NCI-H2171 treated with DMSO at 0.1 percent for 48 hours (cell line): Measurements from ENCODE around the gene LRRC75B.
"Not testable (repeated sequence)": the region's sequence is repeated elsewhere in the genome, so short reads cannot be mapped to it uniquely, and the experiment has no call there.

Source experiments
- DNase-seq: peaks from one replicate; lab custom pipeline; 2025; lab: John Stamatoyannopoulos, UW

LRRC75B gene

DNA sequence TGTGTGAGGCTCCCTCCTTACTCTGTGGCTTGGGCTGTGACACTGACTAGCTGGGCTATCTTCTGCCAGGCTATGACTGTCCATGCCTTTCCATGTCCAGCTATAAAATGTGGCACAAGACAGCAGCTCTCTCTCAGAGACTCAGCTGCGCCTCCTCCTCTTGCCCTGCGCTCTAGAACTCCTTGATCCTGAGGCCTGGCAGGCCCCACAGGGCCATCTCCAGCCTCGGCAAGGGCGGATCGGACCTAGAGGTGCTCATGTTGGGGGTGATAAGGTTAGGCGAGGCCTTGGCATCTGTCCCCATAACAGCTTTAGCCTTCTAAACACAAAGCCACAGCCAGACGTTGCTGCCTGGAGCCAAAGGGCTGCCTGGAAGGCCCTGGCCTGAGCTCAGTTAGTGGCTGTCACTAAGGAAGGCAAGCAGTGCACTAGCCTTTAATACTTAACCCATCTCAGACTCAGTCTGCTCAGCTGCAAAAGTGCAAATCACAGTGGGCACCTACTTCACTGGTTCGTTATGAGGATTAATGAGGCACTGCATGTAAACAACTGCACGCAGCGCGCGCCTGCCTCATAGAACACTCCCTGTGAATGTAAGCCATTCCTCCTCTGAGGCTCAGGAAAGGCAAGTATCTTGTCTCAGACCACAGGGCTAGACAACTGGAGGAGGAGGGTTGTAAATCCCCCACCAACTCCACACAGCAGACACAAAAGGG is 39.1 kb downstream of the LRRC75B start:
- no peak for DNase-seq

DNA sequence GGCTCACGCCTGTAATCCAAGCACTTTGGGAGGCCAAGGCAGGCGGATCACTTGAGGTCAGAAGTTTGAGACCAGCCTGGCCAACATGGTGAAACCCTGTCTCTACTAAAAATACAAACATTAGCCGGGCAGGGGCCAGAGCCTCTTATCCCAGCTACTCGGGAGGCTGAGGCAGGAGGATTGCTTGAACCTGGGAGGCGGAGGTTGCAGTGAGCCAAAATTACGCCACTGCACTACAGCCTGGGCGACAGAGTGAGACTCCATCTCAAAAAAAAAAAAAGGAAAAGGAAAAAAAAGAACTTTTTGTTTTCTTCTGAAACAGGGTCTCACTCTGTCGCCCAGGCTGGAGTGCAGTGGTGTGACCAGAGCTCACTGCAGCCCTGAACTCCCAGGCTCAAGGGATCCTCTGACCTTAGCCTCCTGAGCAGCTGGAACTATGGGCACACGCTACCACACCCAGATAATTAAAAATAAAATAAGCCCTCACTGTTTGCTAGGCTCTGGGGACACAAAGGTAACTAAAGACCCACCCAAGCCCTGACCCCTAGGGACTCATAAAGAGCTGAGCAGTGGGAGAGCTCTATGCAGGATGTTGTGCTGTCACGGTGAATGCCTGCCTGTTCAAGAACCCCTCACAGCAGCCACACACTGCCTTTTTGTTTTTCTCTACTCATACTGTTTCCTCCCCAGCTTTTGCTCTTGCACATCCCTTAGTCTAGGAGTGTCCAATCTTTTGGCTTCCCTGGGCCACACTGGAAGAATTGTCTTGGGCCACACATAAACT is 40.2 kb downstream of the LRRC75B start:
- not testable (repeated sequence) for DNase-seq

DNA sequence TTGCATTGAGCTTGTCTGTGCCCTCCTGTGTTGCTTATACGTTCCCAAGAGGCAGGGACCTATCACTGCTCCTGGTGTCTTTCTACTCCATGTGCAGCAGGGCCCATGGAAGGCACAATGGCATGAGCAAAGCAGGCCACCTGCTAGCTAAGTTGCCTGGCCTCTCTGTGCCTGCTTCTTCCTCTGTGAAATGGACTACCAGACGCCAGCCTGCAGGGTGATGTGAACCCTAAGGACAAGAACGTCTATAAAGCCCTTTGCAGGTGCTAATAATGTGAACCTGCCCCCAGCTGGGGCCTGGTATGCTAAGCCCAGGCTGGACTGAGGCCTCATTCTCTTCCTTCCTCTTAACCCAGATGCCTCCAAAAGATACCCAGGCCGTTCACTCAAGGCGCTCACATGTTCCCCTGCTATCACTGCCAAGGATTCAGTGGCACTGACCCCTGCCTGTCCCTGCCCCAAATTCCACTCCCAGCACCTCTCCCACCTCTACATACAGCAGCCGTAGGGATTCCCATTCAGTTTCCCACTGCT is 41.9 kb downstream of the LRRC75B start:
- DNase-seq: no peak

DNA sequence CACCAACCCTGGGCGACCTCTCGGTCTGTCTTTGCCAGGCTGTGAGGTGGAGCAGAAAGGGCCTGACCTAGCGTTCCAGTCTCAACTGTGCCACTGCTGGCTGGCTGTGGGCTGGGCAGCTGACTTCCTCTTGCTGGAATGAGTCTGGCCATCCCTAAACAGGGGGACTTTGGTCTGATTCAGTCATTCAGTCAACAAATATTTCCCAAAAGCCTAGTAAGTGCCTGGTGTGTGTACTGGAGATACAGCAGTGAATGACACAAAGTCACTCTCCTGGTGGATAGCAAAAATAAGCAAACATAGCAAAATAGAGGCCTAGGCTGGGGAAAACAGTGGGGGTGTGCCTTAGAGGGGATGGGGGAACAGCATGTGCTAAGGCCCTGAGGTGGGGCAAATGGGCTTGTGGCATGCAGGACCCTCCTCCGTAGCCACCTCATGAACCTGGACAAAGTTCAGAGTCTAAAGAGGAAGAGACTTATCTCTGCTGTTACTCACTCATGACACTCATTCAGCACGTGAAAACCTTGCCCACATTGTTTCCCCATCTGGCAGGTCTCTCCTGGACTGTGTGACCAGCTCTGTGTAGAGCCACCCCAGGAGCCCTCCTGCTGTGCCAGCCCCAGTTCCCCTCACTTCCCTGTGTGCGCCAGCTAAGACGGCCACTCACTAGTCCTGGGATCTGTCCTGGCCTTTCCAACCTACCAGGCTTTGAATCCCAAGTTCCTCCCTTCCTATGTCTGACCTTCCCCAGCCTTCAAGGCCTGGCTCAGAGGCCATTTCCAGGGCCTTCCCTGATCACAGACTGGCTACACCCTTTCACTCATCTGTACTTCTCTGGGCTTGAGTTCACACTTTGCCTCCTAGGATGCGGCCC is 42.6 kb downstream of the LRRC75B start:
- no peak for DNase-seq

DNA sequence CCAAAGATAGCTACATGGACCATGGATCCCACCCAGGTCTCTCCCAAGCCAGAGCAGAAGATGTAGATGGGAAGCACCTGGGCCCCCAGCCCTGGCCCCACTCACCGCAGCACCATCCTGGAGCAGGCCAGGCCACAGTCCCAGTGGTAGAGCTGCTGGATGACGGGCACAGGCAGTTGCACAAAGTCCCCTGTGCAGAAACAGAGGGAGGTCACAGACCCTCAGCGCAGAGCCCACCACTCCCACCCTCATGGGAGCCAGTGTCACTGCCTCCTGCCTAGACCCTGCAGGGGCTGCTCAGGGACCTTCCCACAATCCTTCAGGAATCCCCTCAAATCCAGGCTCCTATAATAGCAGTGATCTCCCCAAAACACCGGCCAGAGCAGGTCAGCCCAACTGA is 44.1 kb downstream of the LRRC75B start:
- DNase-seq: no peak

DNA sequence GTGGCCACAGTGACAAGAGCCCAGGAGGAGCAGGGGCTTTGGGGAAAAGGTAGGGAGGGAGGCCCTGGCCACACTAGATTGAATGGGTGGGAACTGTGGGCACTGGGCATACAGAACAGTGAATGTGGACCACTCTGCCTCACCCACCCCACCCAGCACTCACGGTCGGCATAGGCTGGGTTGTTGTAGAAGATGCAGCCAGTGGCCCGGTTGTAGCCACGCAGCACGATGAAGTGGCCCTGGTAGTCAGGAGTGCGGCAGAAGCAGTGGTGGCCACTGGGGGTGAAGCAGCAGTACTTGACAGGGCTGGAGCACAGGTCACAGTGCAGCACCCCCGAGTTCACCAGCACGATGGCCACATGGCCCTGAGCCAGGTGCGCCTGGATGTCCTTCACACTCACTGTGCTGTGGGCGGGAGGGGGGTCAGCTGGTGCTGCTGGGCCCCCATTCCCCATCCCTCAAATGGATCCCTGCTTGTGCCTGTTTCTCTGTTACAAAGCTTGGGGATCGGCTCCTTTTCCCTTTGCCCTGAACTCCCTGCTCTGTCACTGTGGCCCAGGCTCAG is 49.1 kb downstream of the LRRC75B start:
- no peak for DNase-seq

DNA sequence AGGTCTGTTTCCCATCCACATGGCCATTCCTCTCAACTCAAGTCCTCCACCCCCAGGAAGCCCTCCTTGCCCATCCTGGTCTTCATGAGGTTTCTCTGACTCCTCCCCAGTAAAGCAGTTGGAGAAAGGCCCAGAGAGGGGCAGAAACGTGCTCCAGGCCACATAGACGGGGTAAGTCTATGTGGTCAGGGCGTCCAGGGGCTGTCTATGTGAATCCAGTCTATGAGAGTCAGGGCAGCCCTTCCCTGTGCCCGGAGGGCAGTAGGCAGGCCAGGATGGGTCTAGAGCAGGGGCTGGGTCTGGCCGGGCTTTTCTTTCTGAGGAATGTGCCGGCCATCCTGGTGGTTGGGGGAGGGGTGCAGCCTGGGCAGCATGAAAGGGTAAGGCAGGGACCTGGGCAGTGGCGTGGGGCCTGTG is 49.7 kb downstream of the LRRC75B start:
- DNase-seq: no peak

DNA sequence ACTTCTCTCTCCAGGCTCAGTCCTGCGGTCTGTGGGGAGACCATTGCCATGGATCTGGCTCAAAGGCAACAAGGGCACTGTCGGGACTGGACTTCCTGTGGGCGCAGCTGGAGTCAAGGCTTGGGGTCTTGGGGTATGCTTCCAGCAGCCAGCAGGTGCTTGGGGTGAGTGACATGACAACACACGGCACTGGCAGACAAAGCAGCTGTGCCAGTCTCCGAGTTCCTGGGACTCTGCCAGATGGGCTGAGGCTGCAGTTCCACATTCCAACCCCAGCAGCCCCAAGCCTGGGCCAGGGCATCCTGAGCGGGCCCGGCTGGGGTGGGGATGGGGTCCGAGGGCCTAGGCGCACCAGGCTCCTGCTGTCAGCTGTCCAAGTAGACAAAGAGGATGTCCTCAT is 50.2 kb downstream of the LRRC75B start:
- no peak for DNase-seq

DNA sequence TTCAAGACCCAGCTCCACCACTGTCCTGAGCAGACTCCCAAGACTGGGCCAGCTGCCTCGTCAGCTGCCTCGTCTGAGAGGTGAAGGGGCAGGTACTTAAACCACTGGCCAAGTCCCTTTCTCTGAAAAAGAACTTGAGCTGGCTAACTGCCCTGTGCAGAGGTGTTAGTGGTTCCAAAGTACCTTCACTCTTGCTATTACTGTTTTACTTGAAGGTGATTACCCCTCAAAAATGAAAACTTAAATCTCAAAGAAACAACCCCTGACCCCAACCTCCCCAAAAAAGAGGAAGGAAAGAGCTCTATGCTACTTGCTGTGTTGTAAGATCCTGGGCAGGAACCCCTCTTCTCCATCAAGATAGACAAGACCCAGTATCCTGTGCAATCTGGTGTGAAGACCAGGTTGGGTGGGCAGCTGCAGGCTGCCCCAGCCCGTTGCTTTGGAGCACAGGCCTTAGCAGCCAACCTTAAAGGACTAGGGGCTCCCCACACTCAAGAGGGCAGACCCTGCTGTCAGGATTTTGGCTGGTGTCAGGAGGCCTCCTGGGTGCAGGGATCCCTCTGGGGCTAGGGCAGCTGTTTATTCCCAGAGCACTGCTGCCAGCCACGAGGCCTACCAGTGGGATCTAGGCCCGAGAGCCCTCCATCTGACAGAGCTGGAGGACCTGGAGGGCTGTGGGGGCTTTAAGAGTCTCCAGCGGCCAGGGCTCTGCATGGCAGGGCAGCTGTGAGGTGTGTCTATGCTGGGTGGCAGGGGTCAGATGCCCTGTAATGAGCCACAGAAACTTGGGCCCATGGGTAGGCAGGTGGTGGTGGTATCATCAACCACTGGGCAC is 51.0 kb downstream of the LRRC75B start:
- no peak for DNase-seq

DNA sequence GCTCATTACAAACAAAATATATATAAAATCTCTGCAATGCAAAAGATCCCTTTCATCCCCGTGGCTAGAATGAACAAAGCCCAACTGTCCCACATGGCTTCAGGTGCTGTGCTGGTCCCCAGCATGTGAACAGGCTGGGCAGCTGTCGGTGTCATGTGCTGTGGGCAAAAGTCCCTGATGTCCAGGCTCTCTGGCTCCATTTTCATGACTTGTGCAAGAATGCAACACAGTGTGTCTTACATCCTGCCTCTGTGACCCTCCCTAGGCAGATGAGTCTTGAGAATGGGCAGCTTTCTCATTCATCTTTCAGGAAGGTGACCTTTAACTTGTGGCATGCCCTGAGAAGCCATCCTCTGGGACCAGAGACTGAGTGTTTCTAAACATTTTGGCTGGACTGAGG is 52.4 kb downstream of the LRRC75B start:
- DNase-seq: no peak

DNA sequence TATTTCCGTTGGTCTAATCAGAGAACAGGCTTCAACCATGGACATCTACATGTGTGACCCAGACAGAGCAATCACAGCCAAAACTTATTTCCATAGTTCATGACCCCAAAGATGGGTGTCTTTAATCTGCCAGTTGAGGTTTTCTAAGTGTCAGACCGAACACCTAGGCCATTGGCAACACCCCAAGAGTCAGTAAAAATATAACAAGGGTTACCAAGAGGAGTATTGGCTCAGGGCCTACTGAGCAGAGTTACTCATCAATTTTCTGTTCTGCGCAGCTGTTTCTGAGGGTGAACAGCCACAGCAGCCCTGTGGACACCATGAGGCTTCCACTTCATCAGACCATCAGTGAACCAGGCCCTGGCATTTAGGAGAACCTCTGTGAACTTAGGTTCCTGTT is 56.8 kb downstream of the LRRC75B start:
- DNase-seq: no peak
